Hepatocyte (in vitro differentiated cells): ENCODE data around the gene C1orf21. TPM values are rescaled to one million over a fixed set of nuclear protein-coding genes. Genes with fewer than 3 reads are reported as not detected.

Experiments used
- DNase-seq: peaks from one replicate; pipeline ENCODE4 v3.0.0-alpha.2; 2016; ENCODE audit warnings: low spot score
- H2AFZ ChIP-seq: fragments of 200-600 bp; sonication (generic); 2 replicates; pipeline ENCODE4 v1.6.0; 2016; ENCODE audit warnings: antibody characterized with exemption, mild to moderate bottlenecking
- H3K27ac ChIP-seq: fragments of 200-600 bp; sonication (generic); 2 replicates; pipeline ENCODE4 v1.5.1; 2016; ENCODE audit warnings: mild to moderate bottlenecking
- H3K27me3 ChIP-seq: fragments of 200-600 bp; sonication (generic); 2 replicates; pipeline ENCODE4 v1.6.1; 2016
- H3K36me3 ChIP-seq: fragments of 200-600 bp; sonication (generic); replicated peaks from 2 replicates; pipeline ENCODE4 v1.5.1; 2016; ENCODE audit warnings: low read depth; ENCODE audit not compliant: insufficient read depth
- H3K4me1 ChIP-seq: fragments of 200-600 bp; sonication (generic); 2 replicates; pipeline ENCODE4 v1.5.1; 2016; ENCODE audit warnings: mild to moderate bottlenecking, moderate library complexity; ENCODE audit not compliant: insufficient read depth
- H3K4me2 ChIP-seq: fragments of 200-600 bp; sonication (generic); 2 replicates; pipeline ENCODE4 v1.6.0; 2016
- H3K4me3 ChIP-seq: fragments of 200-600 bp; sonication (generic); 2 replicates; pipeline ENCODE4 v1.5.1; 2016; ENCODE audit warnings: mild to moderate bottlenecking
- H3K79me2 ChIP-seq: fragments of 200-600 bp; sonication (generic); 2 replicates; pipeline ENCODE4 v1.6.0; 2017; ENCODE audit warnings: mild to moderate bottlenecking
- H3K9me2 ChIP-seq: fragments of 200-600 bp; sonication (generic); replicated peaks from 2 replicates; pipeline ENCODE4 v1.6.0; 2017; ENCODE audit warnings: mild to moderate bottlenecking; ENCODE audit not compliant: insufficient read depth
- H3K9me3 ChIP-seq: fragments of 200-600 bp; sonication (generic); 2 replicates; pipeline ENCODE4 v1.5.1; 2016; ENCODE audit warnings: low read depth, mild to moderate bottlenecking
- H4K20me1 ChIP-seq: fragments of 200-600 bp; sonication (generic); 2 replicates; pipeline ENCODE4 v1.6.0; 2016; ENCODE audit warnings: mild to moderate bottlenecking; ENCODE audit not compliant: insufficient read depth, poor library complexity, severe bottlenecking
- CTCF ChIP-seq: fragments of 200-600 bp; sonication (generic); IDR thresholded peaks from 2 replicates; pipeline ENCODE4 v1.5.1; 2016; ENCODE audit warnings: antibody characterized with exemption, mild to moderate bottlenecking; ENCODE audit not compliant: poor library complexity
- EZH2 ChIP-seq: fragments of 200-600 bp; sonication (generic); IDR thresholded peaks from 2 replicates; pipeline ENCODE4 v1.6.1; 2016; ENCODE audit warnings: antibody characterized with exemption, mild to moderate bottlenecking, borderline replicate concordance
- EZH2phosphoT487 ChIP-seq: fragments of 200-600 bp; sonication (generic); IDR thresholded peaks from one replicate; pipeline ENCODE4 v1.6.1; 2018; ENCODE audit warnings: antibody characterized with exemption, mild to moderate bottlenecking, low read depth, moderate library complexity; ENCODE audit not compliant: unreplicated experiment, severe bottlenecking
- WGBS: methylation state at CpG from one replicate; pipeline ENCODE4 v1.1.6; 2016; ENCODE audit warnings: low lambda C conversion rate; ENCODE audit errors: missing lambda C conversion rate; 5-methylcytosine and 5-hydroxymethylcytosine counted together
- polyA plus RNA-seq: library from polyadenylated mRNA; unstranded; fragments of >200 nt; fragmentation: Nextera tagmentation; extraction: Ambion mirVana; gene quantifications from 2 replicates; pipeline ENCODE4 v1.2.1, GENCODE V29; 2016
- total RNA-seq: library from RNA; depleted of rRNA; stranded (reverse); fragments of >200 nt; gene quantifications from 2 replicates; pipeline ENCODE4 v1.2.3, GENCODE V29; 2014

Gene C1orf21
- total and polyA plus RNA-seq, 2 experiments from 2014 or later: 26.9 to 37.9 TPM

DNA sequence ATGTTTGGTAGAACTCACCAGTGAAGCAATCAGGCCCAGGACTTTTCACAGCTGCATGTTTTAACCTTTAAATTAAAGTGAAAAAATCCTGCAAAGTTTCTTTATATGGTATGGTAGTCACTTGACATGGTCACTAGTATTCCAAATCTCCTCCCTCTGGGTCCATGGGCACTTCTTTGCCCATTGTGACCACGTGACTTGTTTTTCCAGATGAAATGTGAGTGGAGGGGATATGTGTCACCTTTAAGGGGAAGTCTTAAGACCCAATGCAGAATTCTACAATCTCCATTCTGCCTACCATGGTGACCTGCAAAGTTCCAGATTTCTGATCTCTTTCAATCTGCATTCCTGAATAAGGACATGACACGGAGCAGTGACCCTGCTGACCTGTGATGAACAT is 152.8 kb downstream of the C1orf21 start:
- H3K4me2 ChIP-seq: no peak overlapping the region
- no peaks in the 10 kb centered on the region for H3K9me2 ChIP-seq
- WGBS: 95% methylated on average over 2 of the region's 2 CpGs
- no peaks in the 10 kb centered on the region for H3K27me3 ChIP-seq
- H3K9me3 ChIP-seq: no peaks in the 10 kb centered on the region
- H4K20me1 ChIP-seq: no peaks in the 10 kb centered on the region
- peaks cover 2% of the 10 kb centered on the region for H3K79me2 ChIP-seq
- H3K4me1 ChIP-seq: no peaks in the 10 kb centered on the region
- H2AFZ ChIP-seq: no peak overlapping the region
- DNase-seq: no peak
- TF ChIP-seq EZH2phosphoT487: no peak
- no peak for TF ChIP-seq CTCF
- no peak for TF ChIP-seq EZH2
- H3K4me3 ChIP-seq: no peak overlapping the region
- no peak overlapping the region for H3K27ac ChIP-seq
- H3K36me3 ChIP-seq: no peaks in the 10 kb centered on the region

GRCh38 chr1:184541537-184542152 is 154.8 kb downstream of the C1orf21 start:
- H4K20me1 ChIP-seq: no peaks in the 10 kb centered on the region
- no peak overlapping the region for H2AFZ ChIP-seq
- WGBS: 37% methylated on average over 9 of the region's 9 CpGs
- H3K4me2 ChIP-seq: peak overlapping the region; percentile 35
- peak overlapping the region; percentile 17 for H3K27ac ChIP-seq
- no peaks in the 10 kb centered on the region for H3K9me3 ChIP-seq
- no peaks in the 10 kb centered on the region for H3K36me3 ChIP-seq
- no peak overlapping the region for H3K4me3 ChIP-seq
- no peaks in the 10 kb centered on the region for H3K9me2 ChIP-seq
- H3K27me3 ChIP-seq: no peaks in the 10 kb centered on the region
- H3K79me2 ChIP-seq: peaks cover 2% of the 10 kb centered on the region
- DNase-seq: no peak
- H3K4me1 ChIP-seq: no peaks in the 10 kb centered on the region
- TF ChIP-seq EZH2: no peak
- no peak for TF ChIP-seq EZH2phosphoT487
- TF ChIP-seq CTCF: no peak

DNA sequence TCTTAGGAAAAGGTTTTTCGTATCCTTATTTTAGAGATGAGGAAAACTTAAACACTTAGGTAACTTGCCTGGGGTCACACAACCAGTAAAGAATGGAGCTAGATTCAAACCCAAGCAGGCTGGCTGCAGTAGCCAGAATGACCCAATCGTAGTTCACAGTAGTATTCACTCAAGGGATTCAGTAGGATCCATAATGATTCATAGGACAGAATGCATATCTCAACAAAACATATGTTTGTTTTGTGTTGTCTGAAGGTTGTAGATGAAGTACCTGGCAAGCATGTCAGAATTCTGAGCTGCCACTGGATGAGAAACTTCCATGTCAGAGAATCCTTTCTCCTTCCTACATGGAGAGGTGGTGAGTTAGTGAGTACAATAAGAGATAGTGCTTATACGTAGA is 155.5 kb downstream of the C1orf21 start:
- Histone ChIP-seq H3K27me3 (no peaks in the 10 kb centered on the region), H3K36me3 (no peaks in the 10 kb centered on the region), H3K27ac (no peak overlapping the region), H4K20me1 (no peaks in the 10 kb centered on the region), H3K79me2 (peaks cover 2% of the 10 kb centered on the region), H3K4me1 (no peaks in the 10 kb centered on the region), H2AFZ (no peak overlapping the region), H3K9me2 (no peaks in the 10 kb centered on the region), H3K9me3 (no peaks in the 10 kb centered on the region), H3K4me2 (no peak overlapping the region), H3K4me3 (no peak overlapping the region)
- 88% methylated on average over 3 of the region's 3 CpGs for WGBS
- no peak for DNase-seq
- no peak for TF ChIP-seq EZH2
- TF ChIP-seq CTCF: no peak
- no peak for TF ChIP-seq EZH2phosphoT487

DNA sequence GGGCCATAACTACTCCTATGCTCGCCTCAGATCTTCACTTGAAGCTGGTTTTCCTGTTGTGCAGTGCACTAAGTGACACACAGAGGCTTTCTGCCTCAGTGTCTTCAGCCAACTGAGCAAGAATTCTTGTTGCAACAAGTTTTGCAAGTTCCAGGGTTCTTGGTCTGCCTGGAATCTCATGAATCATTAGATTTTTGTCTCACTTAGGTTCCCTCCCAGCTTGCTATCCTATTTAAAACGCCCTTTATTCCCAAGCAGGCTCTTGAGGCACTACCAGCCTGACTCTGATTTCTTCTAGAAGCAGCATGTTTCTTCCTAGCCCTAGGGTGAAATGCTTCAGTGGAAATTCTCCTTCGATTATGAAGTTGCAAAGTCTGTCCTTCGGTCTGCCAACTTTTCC is 158.8 kb downstream of the C1orf21 start:
- no peaks in the 10 kb centered on the region for H3K9me2 ChIP-seq
- no peaks in the 10 kb centered on the region for H3K27me3 ChIP-seq
- H3K4me2 ChIP-seq: no peak overlapping the region
- H3K4me3 ChIP-seq: no peak overlapping the region
- H3K9me3 ChIP-seq: no peaks in the 10 kb centered on the region
- H3K4me1 ChIP-seq: no peaks in the 10 kb centered on the region
- no peak overlapping the region for H3K27ac ChIP-seq
- 83% methylated on average over 4 of the region's 4 CpGs for WGBS
- DNase-seq: no peak
- peaks cover 2% of the 10 kb centered on the region for H3K79me2 ChIP-seq
- no peak for TF ChIP-seq EZH2
- TF ChIP-seq CTCF: no peak
- TF ChIP-seq EZH2phosphoT487: no peak
- no peaks in the 10 kb centered on the region for H3K36me3 ChIP-seq
- no peaks in the 10 kb centered on the region for H4K20me1 ChIP-seq
- H2AFZ ChIP-seq: no peak overlapping the region
